HEK293T (cell line): Measurements from ENCODE around the gene ANO6.

Experiments used
- ARNT ChIP-seq: fragments of 450-650 bp; IDR thresholded peaks from 2 replicates; pipeline ENCODE4 v1.6.1; 2017; ENCODE audit warnings: mild to moderate bottlenecking
- BHLHE40 ChIP-seq: fragments of 450-650 bp; IDR thresholded peaks from 2 replicates; pipeline ENCODE4 v1.6.1; 2016; ENCODE audit warnings: mild to moderate bottlenecking, moderate library complexity, borderline replicate concordance
- FOXA1 ChIP-seq: fragments of 450-650 bp; IDR thresholded peaks from 2 replicates; pipeline ENCODE4 v1.6.1; 2016; ENCODE audit warnings: mild to moderate bottlenecking
- FOXK2 ChIP-seq: fragments of 450-650 bp; IDR thresholded peaks from 2 replicates; pipeline ENCODE4 v1.6.1; 2016; ENCODE audit warnings: mild to moderate bottlenecking
- FOXM1 ChIP-seq: fragments of 450-650 bp; IDR thresholded peaks from 2 replicates; pipeline ENCODE4 v1.6.1; 2017; ENCODE audit warnings: mild to moderate bottlenecking, borderline replicate concordance
- HDGF ChIP-seq: fragments of 450-650 bp; IDR thresholded peaks from 2 replicates; pipeline ENCODE4 v1.6.1; 2017; ENCODE audit warnings: antibody characterized with exemption, borderline replicate concordance
- LEF1 ChIP-seq: fragments of 450-650 bp; IDR thresholded peaks from 2 replicates; pipeline ENCODE4 v1.6.1; 2017; ENCODE audit warnings: mild to moderate bottlenecking, borderline replicate concordance
- NFRKB ChIP-seq: fragments of 450-650 bp; IDR thresholded peaks from 2 replicates; pipeline ENCODE4 v1.6.1; 2016; ENCODE audit warnings: mild to moderate bottlenecking, moderate library complexity
- SP1 ChIP-seq: fragments of 450-650 bp; IDR thresholded peaks from 2 replicates; pipeline ENCODE4 v1.6.1; 2017
- SUZ12 ChIP-seq: fragments of 450-650 bp; IDR thresholded peaks from 2 replicates; pipeline ENCODE4 v1.6.1; 2016; ENCODE audit warnings: mild to moderate bottlenecking
- TARDBP ChIP-seq: fragments of 450-650 bp; IDR thresholded peaks from 2 replicates; pipeline ENCODE4 v1.6.1; 2016

- no peak for TF ChIP-seq FOXA1
- TF ChIP-seq ARNT = no peak
- no peak for TF ChIP-seq BHLHE40
- TF ChIP-seq HDGF = no peak
- no peak for TF ChIP-seq SP1
- TF ChIP-seq NFRKB = no peak
- TF ChIP-seq SUZ12 = no peak
- TF ChIP-seq FOXM1 = no peak
- no peak for TF ChIP-seq FOXK2
- TF ChIP-seq TARDBP = no peak
- TF ChIP-seq LEF1 = no peak
Observed at GRCh38 chr12:45312012-45312411, 96.1 kb downstream of the ANO6 start.
